ENCODE results near the gene COMMD9.

Gene COMMD9

DNA sequence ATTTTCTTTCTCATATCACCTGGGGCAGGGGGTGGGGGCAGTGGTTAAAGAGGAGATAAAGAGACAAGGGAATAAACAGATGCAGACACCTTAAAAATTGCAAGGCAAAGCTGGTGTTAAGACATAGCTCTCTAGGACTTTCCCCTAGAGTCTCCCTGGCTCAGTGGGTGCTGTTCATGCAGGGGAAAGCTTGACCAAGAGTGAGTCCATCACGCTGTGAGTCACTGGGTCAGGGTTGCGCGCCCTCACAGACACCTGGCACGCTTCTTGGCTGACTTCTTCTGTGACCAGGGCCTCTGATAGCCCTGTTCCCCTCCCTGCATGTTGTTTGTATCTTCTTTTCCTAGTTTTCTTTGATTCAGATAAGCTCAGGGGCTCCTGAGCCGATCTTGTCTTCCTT is 31.9 kb downstream of the COMMD9 start:
- no peak for DNase-seq (ENCODE audit: low spot score)

DNA sequence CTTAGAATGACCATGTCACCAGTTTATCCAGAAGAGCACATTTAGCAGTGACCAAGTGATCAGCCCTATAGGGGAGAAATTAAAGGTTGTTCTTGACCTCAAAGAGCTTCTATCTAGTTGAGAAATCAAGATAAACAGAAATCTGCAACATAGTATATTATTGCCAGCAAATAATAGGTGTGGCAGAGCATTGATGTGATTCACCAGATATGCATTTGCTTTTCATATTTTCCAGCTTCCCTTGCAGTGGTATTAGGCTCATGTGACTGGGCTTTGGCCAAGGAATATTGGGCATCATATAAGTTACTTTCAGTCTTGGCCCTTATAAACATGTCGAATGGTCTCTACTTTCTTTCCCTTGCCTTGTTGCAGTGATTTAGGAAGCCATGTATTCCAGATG is 34.5 kb downstream of the COMMD9 start:
- DNase-seq (ENCODE audit: low spot score), result no peak

DNA sequence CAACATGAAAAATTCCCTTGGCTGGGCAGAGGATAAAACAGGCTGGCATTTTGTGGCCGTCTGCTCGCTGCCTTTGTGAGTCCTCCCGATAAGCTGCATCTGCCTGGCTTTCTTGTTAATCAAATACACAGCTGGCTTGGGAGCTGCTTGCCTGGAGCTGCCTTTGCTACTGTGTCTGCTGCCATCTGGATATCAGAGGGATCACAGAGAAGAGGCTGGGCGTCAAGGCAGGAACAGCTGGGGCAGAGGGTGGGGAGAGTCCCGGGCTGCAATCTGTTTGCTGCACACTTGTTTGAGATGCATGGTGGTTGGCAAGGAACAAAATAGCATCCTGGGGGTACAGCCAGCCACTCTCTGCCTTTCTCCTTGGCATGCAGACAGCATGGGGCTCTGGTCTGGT is 36.0 kb downstream of the COMMD9 start:
- DNase-seq (ENCODE audit: low spot score), result no peak

DNA sequence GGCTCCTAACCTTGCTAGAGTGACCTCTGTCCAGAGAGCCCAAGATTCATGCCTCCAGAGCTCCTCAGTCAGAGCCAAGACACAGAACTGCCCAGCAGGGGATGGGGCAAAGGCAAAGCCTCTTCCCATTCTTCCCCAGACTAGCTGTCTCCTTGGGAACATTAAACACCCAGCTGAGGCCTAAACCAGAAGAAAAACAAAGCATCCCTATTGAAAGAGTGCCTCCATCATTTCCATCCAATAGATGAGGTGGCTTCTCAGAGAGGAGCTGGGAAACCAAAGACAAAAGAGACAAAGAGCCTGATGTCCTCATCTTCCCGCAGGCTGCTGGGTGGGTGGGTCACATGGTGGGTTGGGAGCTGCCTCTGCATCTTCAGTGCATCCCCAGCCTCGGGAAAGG is 37.4 kb downstream of the COMMD9 start:
- peak; percentile 13 for DNase-seq (ENCODE audit: low spot score)

DNA sequence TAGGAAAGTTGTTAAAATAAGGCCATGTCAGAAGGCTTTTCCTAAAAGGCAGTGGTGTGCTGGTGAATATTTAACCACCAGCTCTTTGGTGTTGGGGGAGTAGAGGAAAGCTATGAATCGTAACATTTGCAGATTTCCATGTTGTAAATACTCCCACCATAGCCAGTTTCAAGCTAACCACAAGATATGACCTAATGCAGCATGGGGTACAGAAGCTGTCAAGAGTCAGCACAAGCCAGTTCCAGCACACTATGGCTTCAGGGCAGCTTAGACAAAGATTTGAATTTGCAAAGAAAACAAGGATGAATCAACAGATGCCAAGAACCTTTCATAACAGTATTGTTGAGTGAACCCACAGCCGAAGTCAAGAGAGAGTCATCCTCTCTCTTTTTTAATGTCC is 40.0 kb downstream of the COMMD9 start:
- DNase-seq (ENCODE audit: low spot score), result no peak

DNA sequence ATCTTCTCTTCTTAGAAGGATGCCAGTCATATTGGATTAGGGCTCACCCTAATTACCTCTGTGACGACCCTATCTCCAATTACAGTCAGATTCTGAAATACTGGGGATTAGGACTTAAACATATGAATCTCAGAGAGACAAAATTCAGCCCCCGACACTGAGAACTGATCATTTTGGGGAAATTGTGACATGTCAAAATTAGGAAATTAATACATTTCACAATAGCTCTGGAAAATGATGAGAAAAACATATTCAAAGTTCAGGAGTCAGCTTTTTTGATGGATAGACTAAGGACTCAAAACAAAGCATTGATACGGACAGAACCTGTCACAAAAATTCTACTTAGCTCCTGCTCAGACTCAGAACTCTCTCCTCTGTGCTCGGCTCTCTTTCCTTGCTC is 40.8 kb downstream of the COMMD9 start:
- DNase-seq (ENCODE audit: low spot score), result no peak

- DNase-seq (ENCODE audit: low spot score), result no peak
Measured at GRCh38 chr11:36247493-36247892, 41.7 kb downstream of the COMMD9 start.

GRCh38 chr11:36243641-36244040 is 45.6 kb downstream of the COMMD9 start:
- DNase-seq (ENCODE audit: low spot score), result no peak

GRCh38 chr11:36241497-36241896 is 47.7 kb downstream of the COMMD9 start:
- DNase-seq (ENCODE audit: low spot score), result no peak

DNA sequence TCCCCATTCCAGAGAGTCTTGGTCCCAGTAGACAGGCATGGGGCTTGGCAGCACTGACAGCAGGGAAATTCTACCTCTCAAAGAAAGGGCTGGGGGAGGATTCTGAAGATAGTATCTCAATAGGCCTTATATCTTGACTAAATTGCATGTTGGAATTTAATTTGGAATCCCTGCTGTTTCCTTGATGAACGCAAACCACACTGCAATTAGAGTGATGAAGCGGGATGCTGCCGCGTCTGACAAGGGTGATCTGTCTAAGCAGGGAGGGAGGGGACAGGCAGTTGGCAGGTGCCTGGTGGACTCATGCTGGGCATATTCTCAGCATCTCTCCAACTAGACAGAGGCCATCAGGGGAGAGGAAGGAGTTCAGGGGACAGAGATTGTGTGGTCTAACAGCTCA is 48.4 kb downstream of the COMMD9 start:
- DNase-seq (ENCODE audit: low spot score), result no peak

- no peak for DNase-seq (ENCODE audit: low spot score)
Measured at GRCh38 chr11:36240173-36240572, 49.1 kb downstream of the COMMD9 start.

DNA sequence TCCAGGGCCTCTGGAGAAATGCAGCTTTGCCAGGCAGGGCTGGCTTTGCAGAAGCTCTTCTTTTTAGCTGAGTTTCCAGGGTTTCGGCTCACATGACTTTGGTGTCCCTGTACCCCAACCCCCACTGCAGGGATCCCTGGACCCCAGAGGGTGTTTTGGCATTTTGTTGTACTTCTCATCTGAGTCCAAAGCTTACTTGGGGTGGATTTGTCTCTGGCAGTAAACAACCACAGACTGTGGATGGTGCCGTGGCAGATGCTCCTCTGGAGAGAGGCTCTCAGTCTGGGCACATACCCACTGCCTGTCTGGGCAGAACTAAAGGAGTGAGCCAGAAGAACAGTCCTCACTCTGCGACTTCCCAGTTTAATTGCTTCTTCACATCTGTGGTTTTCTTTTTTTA is 49.6 kb downstream of the COMMD9 start:
- no peak for DNase-seq (ENCODE audit: low spot score)

GRCh38 chr11:36238881-36239280 is 50.3 kb downstream of the COMMD9 start:
- DNase-seq (ENCODE audit: low spot score), result no peak

- DNase-seq (ENCODE audit: low spot score), result no peak
Measured at GRCh38 chr11:36238036-36238631, 51.1 kb downstream of the COMMD9 start.

DNA sequence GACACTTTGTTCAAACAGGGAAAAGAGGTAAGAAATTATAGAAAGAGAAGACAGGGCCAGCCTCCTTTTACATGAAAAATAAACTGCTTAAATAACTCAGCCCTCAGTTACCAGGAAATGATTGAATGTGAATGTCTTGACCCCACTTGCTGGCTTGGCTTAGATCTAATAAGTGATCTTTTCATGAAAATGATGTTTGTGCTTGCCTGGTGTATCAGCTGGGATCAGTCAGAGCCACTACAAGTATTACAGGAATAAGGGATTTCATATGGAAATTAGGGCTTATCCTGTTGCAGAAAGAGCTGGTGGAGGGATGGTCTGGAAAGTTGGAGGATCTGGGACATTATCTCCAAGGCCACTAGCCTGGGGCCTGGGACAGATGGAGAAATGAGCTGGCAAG is 51.8 kb downstream of the COMMD9 start:
- no peak for DNase-seq (ENCODE audit: low spot score)

GRCh38 chr11:36235750-36236149 is 53.5 kb downstream of the COMMD9 start:
- DNase-seq (ENCODE audit: low spot score), result no peak

GRCh38 chr11:36234825-36235224 is 54.4 kb downstream of the COMMD9 start:
- DNase-seq (ENCODE audit: low spot score), result no peak

- no peak for DNase-seq (ENCODE audit: low spot score)
Measured at GRCh38 chr11:36233204-36233603, 56.0 kb downstream of the COMMD9 start.

DNA sequence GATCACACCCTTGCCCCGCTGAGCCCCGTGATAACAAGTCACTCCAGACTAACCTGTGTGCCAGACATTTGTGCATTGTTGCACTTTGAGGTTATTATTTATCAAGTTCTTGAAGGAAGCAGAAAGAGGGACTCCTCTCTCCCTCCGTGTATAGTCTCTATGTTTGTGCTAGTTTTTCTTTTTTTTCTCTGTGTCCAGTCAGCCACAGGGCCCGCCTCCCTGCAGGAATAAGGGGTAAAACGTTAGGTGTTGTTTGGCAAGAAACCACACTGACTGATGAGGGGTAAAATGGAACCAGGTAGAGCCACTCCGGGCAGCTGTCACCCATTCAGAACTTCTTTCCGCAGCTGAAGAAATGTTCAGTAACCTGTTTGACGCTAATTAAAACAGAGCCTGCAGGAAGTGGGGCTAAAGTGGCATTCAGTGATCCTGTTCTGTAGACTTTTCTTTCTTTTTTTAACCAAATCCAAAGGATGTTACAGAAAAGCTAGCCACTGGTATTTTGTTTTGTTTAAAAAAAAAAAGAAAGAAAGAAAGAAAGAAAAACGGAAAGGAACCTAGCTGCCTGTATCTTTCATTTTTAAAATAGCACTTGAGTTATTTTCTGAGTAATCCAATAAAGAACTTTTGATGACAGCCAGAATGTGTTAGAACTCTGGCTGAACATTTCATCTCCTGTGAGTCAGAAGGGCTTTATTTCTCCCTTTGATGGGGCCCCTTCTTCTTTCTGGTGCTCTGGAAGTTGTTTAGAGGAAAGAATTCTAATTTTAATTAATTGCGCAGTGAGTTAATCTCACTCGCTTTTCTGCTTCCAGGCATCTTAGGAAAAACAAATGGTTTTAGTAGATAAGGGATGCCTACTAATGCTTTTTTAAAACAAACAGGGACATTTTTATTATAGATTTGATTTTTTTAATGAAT is 58.2 kb downstream of the COMMD9 start:
- DNase-seq (ENCODE audit: low spot score), result peak; percentile 68

- no peak for DNase-seq (ENCODE audit: low spot score)
Measured at GRCh38 chr11:36229091-36229705, 60.0 kb downstream of the COMMD9 start.

- DNase-seq (ENCODE audit: low spot score), result no peak
Measured at GRCh38 chr11:36228689-36229088, 60.5 kb downstream of the COMMD9 start.

DNA sequence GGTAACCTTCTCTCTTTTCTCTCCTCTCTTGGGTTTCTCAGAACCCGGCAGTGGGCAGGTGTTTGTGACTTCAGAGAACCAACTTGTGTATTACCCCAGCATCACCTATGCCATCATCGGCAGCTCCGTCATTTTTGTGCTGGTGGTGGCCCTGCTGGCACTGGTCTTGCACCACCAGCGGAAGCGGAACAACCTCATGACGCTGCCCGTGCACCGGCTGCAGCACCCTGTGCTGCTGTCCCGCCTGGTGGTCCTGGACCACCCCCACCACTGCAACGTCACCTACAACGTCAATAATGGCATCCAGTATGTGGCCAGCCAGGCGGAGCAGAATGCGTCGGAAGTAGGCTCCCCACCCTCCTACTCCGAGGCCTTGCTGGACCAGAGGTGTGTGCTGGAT is 62.2 kb downstream of the COMMD9 start:
- no peak for DNase-seq (ENCODE audit: low spot score)

GRCh38 chr11:36224209-36224882 is 64.9 kb downstream of the COMMD9 start:
- no peak for DNase-seq (ENCODE audit: low spot score)
